Fibroblast of villous mesenchyme (primary cell): ENCODE results near the gene GNA12. TPM values are rescaled to one million over a fixed set of nuclear protein-coding genes. Genes with fewer than 3 reads are reported as not detected.
A peak's percentile ranks its signal among the peaks of the same experiment; 100 is the strongest.

Experiments used
- DNase-seq: peaks from one replicate; pipeline ENCODE4 v3.0.0-alpha.2; 2010; ENCODE audit warnings: low read depth
- H3K4me3 ChIP-seq: 2 replicates; pipeline ENCODE4 v1.5.1; 2011; ENCODE audit warnings: low read depth, mild to moderate bottlenecking, low read length
- total RNA-seq: library from RNA; depleted of rRNA; stranded (reverse); fragments of >200 nt; gene quantifications from 2 replicates; pipeline ENCODE4 v1.2.3, GENCODE V29; 2012
- TF ChIP-seq, protein P1 (sequence below): IDR thresholded peaks from 2 replicates; pipeline ENCODE4 v1.5.1; 2012; ENCODE audit warnings: low read depth, mild to moderate bottlenecking, low read length; ENCODE audit not compliant: insufficient read depth

GNA12 gene
- total RNA-seq, 1 donor = 46.2 TPM

DNA sequence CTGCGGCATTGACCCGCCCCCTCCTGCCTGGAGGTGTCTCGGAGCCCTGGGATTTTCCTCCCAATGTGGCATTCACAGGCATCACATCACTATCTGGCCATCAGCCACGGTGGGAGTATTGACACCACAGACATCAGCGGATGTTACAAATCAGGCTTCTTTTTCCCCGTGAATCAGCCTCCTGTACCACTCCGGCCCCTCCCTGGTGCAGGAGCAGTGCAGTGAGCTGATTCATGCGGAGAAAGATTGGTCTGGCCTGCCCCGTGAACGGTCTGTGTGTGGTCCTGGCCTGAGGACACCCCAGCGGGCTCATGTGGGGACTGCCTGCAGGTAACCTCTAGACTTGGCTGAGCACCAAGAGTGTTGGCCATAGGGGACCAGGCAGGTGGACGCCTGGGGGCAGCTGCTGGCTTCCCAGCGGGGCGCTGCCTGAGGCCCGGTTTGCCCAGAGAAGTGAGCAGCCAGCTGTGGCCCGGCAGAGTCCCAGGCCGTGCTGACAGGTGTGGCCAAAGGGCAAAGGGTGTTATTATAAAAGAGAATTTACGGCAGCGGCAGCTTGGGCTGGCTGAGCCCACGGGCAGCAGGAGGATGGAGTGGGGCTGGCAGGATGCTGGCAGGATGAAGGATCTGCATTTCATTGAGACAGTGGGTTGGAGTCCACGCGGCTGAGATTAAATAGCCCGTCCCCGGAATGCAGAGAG lies 32.1 kb upstream of the GNA12 start:
- peak; percentile 48 for DNase-seq
- H3K4me3 ChIP-seq = no peak overlapping the region
- TF ChIP-seq, protein P1, sequence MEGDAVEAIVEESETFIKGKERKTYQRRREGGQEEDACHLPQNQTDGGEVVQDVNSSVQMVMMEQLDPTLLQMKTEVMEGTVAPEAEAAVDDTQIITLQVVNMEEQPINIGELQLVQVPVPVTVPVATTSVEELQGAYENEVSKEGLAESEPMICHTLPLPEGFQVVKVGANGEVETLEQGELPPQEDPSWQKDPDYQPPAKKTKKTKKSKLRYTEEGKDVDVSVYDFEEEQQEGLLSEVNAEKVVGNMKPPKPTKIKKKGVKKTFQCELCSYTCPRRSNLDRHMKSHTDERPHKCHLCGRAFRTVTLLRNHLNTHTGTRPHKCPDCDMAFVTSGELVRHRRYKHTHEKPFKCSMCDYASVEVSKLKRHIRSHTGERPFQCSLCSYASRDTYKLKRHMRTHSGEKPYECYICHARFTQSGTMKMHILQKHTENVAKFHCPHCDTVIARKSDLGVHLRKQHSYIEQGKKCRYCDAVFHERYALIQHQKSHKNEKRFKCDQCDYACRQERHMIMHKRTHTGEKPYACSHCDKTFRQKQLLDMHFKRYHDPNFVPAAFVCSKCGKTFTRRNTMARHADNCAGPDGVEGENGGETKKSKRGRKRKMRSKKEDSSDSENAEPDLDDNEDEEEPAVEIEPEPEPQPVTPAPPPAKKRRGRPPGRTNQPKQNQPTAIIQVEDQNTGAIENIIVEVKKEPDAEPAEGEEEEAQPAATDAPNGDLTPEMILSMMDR = no peak

DNA sequence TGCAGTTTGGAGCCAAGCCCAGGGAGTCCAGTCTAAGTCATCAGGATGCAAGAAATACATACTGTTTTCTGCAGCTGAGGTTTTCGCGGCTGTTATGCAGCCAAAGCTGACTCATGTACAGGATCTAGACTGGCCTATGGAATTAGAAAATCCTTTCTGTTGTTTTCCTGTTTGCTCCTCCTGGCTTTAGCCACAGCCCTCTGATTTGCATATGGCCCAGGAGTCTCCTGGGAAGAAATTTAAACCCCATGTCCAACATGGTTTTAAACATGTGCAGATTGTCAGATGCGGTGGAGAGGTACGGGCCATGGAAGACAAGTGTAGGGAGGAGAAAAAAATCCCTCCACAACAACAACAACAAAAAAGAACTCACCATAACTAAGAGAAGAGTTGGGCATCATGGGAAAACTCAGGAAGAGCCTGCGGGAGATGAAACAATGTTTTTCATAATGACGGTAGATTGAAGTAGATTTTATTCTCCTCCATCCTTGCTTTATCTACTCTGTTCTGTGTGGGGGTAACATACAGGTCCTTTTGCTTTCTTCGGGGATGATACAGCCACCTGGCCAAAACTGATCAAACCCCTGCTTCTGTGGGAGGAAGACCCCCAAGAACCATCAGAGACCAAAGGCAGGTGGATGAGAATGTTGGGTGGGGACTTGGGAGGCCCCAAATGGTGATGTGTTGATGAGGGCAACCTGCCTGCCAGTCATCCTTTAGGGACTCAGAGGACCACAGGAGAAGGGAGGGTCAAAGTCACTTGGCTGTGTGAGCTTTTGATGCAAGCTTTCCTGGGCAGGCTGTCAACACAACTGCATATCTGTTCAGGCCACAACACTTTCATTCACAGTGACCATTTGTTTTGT lies 29.8 kb upstream of the GNA12 start:
- no peak overlapping the region for H3K4me3 ChIP-seq
- DNase-seq = peak; percentile 89
- TF ChIP-seq, protein P1 = no peak

DNA sequence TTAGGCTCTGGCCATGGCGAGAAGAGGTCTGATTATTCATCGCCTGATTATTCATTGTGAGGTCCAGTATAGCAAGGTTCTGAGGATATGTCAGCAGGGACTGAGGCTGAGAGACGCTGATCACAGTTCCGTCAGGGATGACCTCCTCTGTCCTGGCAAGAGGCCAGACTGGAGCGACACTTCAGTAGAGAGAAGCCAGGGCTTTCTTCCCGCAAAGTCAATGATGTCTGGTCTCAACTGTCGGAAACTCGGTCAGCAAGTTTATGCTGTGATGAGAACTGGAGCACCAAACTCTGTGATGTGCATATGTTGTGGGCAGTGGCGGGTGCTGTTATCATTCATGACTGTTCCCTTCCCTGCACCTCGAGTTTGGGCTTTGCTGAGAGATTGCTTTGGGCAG lies 29.0 kb upstream of the GNA12 start:
- TF ChIP-seq, protein P1 = no peak
- DNase-seq = no peak
- no peak overlapping the region for H3K4me3 ChIP-seq

DNA sequence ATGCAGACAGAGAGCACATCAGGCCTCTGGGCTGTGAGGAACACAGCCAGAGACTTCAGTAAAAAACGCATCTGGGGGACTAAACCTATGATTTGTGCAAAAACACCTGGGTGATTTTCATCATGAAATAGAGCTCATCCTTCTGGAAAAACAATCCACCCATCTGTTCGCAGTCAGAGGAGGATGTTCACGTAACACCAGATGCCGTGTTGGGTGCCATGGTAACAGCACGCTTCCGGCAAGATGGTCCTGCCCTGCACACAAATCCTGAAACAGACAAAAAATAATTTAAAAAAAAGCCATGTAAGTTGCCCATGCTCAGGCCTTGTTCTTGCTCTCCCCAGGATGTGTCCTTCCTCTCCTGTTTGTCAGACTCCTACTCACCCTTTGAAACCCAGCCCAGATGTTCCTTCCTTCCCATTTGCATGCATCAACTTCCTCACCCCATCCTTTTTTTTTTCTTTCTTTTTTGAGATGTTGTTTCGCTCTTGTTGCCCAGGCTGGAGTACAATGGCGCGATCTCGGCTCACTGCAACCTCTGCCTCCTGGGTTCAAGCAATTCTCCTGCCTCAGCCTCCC lies 28.3 kb upstream of the GNA12 start:
- H3K4me3 ChIP-seq = no peak overlapping the region
- TF ChIP-seq, protein P1 = no peak
- no peak for DNase-seq

DNA sequence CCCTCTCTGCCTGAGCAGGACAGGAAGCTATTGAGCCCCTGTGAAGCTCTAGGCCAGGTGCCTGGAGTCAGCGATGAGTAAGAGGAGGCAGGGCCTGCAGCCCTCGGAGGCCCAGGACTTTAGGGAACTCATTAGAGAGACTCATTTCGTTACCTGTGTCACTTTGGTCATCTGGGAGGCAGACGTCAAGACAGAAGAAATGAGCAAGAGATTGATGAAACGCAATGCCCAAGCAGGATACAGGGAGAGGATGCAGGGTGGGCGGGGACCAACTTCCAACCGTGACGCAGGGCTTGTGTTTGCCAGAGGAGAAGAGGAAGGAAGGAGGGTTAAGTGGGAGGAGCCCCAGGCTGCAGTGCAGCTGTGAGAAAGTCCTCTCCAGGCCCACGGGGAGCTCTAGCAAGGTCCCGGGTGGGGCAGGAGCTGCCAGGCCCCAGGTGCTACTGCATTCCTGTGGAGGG lies 26.4 kb upstream of the GNA12 start:
- no peak overlapping the region for H3K4me3 ChIP-seq
- TF ChIP-seq, protein P1 = no peak
- peak; percentile 80 for DNase-seq

DNA sequence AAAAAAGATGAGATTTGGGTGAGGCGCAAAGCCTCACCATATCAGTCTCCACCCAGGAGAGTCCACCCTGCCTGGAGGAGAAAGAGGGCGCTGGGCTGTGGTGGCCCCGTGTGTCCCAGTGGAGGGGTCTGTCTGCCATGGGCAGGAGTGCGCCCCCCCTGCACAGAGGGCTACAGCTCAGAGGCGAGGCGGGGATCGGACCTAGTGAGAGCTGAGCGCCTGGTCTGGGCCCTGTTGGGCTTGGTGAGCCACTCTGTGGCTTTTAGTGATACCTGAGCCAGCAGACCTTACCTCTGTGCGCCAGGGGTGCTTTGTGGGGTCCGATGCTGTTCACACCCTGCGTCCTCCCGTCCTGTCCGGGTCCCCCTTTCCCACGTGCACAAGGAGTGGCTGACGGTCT lies 25.9 kb upstream of the GNA12 start:
- no peak for DNase-seq
- no peak overlapping the region for H3K4me3 ChIP-seq
- TF ChIP-seq, protein P1 = no peak
